Sigmoid colon (tissue), 7 donors: ENCODE measurements around the gene SPRTN. TPM values are rescaled to one million over a fixed set of nuclear protein-coding genes. Genes with fewer than 3 reads are reported as not detected.

Experiments
- DNase-seq: peaks from one replicate; pipeline ENCODE4 v3.0.0-alpha.2; 2019
- H3K27ac ChIP-seq, 4 donors: fragments of 200-600 bp; sonication (generic); one replicate each; pipeline ENCODE4 v1.5.1; 2016 to 2019; ENCODE audit warnings: mild to moderate bottlenecking in 1 of 4
- H3K27me3 ChIP-seq, 3 donors: fragments of 200-600 bp; sonication (generic); one replicate each; pipeline ENCODE4 v1.5.1; 2019; ENCODE audit warnings: mild to moderate bottlenecking in 1 of 3
- H3K36me3 ChIP-seq, 4 donors: fragments of 200-600 bp; sonication (generic); one replicate each; pipeline ENCODE4 v1.5.1; 2016 to 2019
- H3K4me1 ChIP-seq, 4 donors: fragments of 200-600 bp; sonication (generic); one replicate each; pipeline ENCODE4 v1.5.1; 2017 to 2019
- H3K4me3 ChIP-seq, 4 donors: fragments of 200-600 bp; sonication (generic); one replicate each; pipeline ENCODE4 v1.5.1; 2017 to 2019; ENCODE audit warnings: mild to moderate bottlenecking in 2 of 4, moderate library complexity in 1 of 4
- H3K9me3 ChIP-seq, 4 donors: fragments of 200-600 bp in 3 of 4; sonication (generic) in 3 of 4; one replicate each; pipeline versions ENCODE4 v1.5.1 to v1.6.1; 2013 to 2019
- EP300 ChIP-seq, 4 donors: sonication (generic); formaldehyde crosslinking; IDR thresholded peaks; one replicate each; pipeline ENCODE4 v1.6.1; 2017; ENCODE audit warnings: antibody characterized with exemption in 4 of 4
- POLR2A ChIP-seq, 2 donors: fragments of 450-650 bp; IDR thresholded peaks; one replicate each; pipeline ENCODE4 v1.6.1; 2016; ENCODE audit warnings: antibody characterized with exemption in 2 of 2, mild to moderate bottlenecking in 2 of 2, moderate library complexity in 2 of 2
- POLR2AphosphoS5 ChIP-seq, 4 donors: sonication (generic); formaldehyde crosslinking; IDR thresholded peaks; one replicate each; pipeline ENCODE4 v1.6.1; 2017; ENCODE audit warnings: antibody characterized with exemption in 4 of 4
- WGBS, 2 donors: extraction: QIAGEN DNeasy Blood & Tissue Kit; methylation state at CpG; one replicate each; pipeline ENCODE4 v1.1.7; 2013; 5-methylcytosine and 5-hydroxymethylcytosine counted together
- intact Hi-C: fragments of 100-400 bp; cut with DNase I; formaldehyde crosslinking; loops from one replicate; pipeline ENCODE4 v1.15.1; 2023
- polyA plus RNA-seq, 3 donors: library from polyadenylated mRNA; stranded (reverse); fragments of 200-250 nt; gene quantifications; one replicate each; pipeline ENCODE4 v1.2.3, GENCODE V29; 2013
- total RNA-seq, 4 donors: library from RNA; depleted of rRNA; stranded (reverse); fragments of >200 nt; gene quantifications; one replicate each; pipeline ENCODE4 v1.1.0, GENCODE V29; 2016
- TF ChIP-seq, protein P1 (sequence below), 4 experiments: fragments of 450-650 bp in 3 of 4; fragments of 200-600 bp in 1 of 4; IDR thresholded peaks; one replicate each; pipeline ENCODE4 v1.5.1; 2016 to 2019; ENCODE audit warnings: antibody characterized with exemption in 4 of 4, mild to moderate bottlenecking in 3 of 4, moderate library complexity in 2 of 4
- donor health status: healthy with polysubstance abuse.
- donor health status: Bipolar disorder and iron deficiency.
- donor health status: healthy.

The SPRTN gene
- total and polyA plus RNA-seq, 7 donors, result 5.2 to 16.1 (median 10.5) TPM

DNA sequence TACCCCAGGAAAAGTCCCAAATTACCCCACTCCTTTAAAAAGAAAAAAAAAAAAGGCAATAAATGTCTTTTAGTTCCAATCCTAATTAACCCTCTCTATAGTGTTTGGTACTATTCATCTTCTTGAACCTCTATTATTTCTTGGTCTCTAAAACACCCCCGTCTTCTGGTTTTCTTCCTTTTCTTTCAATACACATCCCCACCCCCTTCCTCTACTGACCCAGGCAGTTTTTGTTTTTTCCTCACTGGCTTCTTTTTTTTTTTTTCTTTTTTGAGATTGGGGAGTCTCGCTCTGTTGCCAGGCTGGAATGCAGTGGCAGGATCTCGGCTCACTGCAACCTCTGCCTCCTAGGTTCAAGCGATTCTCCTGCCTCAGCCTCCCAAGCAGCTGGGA lies 57.9 kb downstream of the SPRTN start:
- DNase-seq, result no peak
- Histone ChIP-seq H3K27ac (peak overlapping the region; percentile 64 to 78 (median 74)), H3K9me3 (no peaks in the 10 kb centered on the region), H3K4me3 (no peak overlapping the region), H3K4me1 (peaks cover 0 to 67% (median 44%) of the 10 kb centered on the region in 4 donors), H3K36me3 (no peaks in the 10 kb centered on the region), H3K27me3 (no peaks in the 10 kb centered on the region)
- WGBS, 2 donors, result 90 to 97% methylated on average over 4 of the region's 4 CpGs
- TF ChIP-seq EP300 (IDR thresholded peaks at IDR 0.05) (no peak), POLR2AphosphoS5 (IDR thresholded peaks at IDR 0.05) (no peak), POLR2A (IDR thresholded peaks at IDR 0.05) (no peak)
- TF ChIP-seq, protein P1, sequence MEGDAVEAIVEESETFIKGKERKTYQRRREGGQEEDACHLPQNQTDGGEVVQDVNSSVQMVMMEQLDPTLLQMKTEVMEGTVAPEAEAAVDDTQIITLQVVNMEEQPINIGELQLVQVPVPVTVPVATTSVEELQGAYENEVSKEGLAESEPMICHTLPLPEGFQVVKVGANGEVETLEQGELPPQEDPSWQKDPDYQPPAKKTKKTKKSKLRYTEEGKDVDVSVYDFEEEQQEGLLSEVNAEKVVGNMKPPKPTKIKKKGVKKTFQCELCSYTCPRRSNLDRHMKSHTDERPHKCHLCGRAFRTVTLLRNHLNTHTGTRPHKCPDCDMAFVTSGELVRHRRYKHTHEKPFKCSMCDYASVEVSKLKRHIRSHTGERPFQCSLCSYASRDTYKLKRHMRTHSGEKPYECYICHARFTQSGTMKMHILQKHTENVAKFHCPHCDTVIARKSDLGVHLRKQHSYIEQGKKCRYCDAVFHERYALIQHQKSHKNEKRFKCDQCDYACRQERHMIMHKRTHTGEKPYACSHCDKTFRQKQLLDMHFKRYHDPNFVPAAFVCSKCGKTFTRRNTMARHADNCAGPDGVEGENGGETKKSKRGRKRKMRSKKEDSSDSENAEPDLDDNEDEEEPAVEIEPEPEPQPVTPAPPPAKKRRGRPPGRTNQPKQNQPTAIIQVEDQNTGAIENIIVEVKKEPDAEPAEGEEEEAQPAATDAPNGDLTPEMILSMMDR (IDR thresholded peaks at IDR 0.05), result no peak
- intact Hi-C loops, result no loop called here

DNA sequence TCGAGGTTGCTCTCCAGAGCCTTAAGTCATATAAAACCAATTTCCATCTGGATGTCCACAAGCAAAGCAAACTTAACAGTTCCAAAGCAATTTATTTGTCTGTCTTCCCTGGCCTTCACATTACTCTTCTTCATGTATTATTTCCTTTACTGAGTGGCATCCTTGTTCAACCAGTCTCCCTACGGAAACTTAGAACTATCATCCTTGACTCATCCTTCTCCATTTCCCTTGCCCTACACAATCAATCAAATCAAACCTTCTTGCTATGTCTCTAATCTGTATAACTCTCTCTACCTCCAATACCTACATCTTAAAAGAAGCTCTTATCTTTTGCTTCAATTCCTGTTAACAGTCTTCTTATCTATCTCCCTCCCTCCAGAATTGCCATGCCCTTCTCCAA lies 58.5 kb downstream of the SPRTN start:
- intact Hi-C loops, result no loop called here
- H3K27me3 ChIP-seq, result no peaks in the 10 kb centered on the region
- WGBS, 2 donors, result 94 to 97% methylated on average over 2 of the region's 2 CpGs
- TF ChIP-seq EP300 (IDR thresholded peaks at IDR 0.05) (no peak), POLR2A (IDR thresholded peaks at IDR 0.05) (no peak), POLR2AphosphoS5 (IDR thresholded peaks at IDR 0.05) (no peak)
- TF ChIP-seq, protein P1 (IDR thresholded peaks at IDR 0.05), result no peak
- H3K4me3 ChIP-seq, result no peak overlapping the region
- peak overlapping the region in 3 of 4 donors; percentile 73 to 78 (median 75) for H3K27ac ChIP-seq
- no peaks in the 10 kb centered on the region for H3K9me3 ChIP-seq
- no peak for DNase-seq
- peaks cover 0 to 69% (median 44%) of the 10 kb centered on the region in 4 donors for H3K4me1 ChIP-seq
- no peaks in the 10 kb centered on the region for H3K36me3 ChIP-seq

DNA sequence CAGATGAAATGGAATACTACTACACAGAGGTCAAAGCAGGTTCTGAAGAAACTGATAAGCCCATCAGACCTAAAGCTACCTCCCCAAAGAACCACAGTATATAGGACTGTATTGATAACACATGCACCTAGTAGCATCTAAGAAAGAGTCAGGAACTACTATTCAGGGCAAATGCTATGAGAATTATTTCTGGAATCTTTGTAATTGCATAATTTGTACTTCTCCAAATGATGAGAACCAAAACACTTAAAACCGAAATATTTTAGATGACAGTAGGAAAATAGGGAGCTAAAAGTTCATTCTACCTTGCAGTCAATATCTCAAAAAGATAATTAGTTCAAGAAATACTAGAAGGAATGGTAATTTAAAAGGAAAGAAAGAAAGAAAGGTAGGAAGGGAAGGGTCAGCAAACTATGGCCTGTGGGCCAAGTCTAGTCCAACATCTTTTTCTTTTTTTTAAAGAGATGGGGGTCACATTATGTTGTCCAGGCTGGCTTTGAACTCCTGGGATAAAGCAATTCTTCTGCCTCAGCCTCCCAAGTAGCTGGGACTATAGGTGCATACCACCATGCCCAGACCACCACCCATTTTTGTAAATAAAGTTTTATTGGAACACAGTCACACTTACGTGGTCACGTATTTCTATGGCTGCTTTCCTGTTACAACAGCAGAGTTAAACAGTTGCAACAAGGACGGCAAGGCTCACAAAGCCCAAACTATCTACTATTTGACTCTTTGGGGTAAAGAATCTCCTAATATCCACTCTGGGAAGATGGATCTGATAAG lies 60.0 kb downstream of the SPRTN start:
- intact Hi-C loops, result no loop called here
- peaks cover 0 to 69% (median 42%) of the 10 kb centered on the region in 4 donors for H3K4me1 ChIP-seq
- peak overlapping the region in 1 of 4 donors; percentile 75 for H3K27ac ChIP-seq
- H3K9me3 ChIP-seq, result no peaks in the 10 kb centered on the region
- H3K36me3 ChIP-seq, result no peaks in the 10 kb centered on the region
- H3K4me3 ChIP-seq, result no peak overlapping the region
- no peak for TF ChIP-seq EP300 (IDR thresholded peaks at IDR 0.05)
- TF ChIP-seq, protein P1 (IDR thresholded peaks at IDR 0.05), result no peak
- no peak for TF ChIP-seq POLR2AphosphoS5 (IDR thresholded peaks at IDR 0.05)
- TF ChIP-seq POLR2A (IDR thresholded peaks at IDR 0.05), result no peak
- H3K27me3 ChIP-seq, result no peaks in the 10 kb centered on the region
- DNase-seq, result no peak
- 66 to 85% methylated on average over 4 of the region's 4 CpGs for WGBS, 2 donors

DNA sequence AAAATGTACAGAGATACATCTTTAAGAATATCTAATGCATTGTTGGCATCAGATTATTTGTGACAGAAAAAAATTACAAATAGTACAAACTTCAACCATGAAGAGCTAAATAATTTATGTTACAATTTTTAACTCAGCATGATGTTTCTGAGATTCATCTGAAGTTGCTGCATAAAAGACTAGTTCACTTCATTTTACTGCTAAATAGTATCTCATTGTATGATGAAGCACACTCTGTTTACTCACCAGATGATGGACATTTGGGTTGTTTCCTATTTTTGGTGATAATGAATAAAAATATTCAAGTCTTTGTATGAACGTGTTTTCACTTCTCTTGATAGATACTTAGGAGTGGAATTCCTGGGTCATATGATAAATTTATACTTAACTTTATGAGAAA lies 63.4 kb downstream of the SPRTN start:
- DNase-seq, result no peak
- H3K36me3 ChIP-seq, result no peaks in the 10 kb centered on the region
- TF ChIP-seq EP300 (IDR thresholded peaks at IDR 0.05), result no peak
- TF ChIP-seq POLR2AphosphoS5 (IDR thresholded peaks at IDR 0.05), result no peak
- H3K4me3 ChIP-seq, result no peak overlapping the region
- WGBS, 2 donors, result 46 to 55% methylated on average over 1 of the region's 1 CpG
- H3K9me3 ChIP-seq, result no peaks in the 10 kb centered on the region
- intact Hi-C loops, result no loop called here
- no peaks in the 10 kb centered on the region for H3K27me3 ChIP-seq
- H3K27ac ChIP-seq, result no peak overlapping the region
- H3K4me1 ChIP-seq, result peaks cover 0 to 61% (median 36%) of the 10 kb centered on the region in 4 donors

DNA sequence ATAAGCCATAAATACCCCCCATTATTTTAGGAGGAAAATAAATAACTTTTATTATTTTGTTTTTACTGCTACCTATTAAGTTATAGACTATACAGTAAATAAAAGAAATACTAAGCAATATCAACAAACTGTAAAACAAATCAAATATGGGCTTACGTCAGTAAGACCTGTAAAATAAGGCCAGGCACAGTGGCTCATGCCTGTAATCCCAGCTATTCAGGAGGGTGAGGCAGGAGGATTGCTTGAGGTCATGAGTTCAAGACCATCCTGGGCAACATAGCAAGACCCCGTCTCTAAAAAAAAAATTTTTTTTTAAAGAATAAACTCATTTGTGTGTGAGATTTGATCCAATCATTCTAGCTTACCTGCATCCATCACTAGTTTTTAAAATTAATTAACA lies 66.2 kb downstream of the SPRTN start:
- Histone ChIP-seq H3K9me3 (no peaks in the 10 kb centered on the region), H3K4me1 (peaks cover 0 to 66% (median 47%) of the 10 kb centered on the region in 4 donors), H3K4me3 (no peak overlapping the region), H3K27me3 (no peaks in the 10 kb centered on the region), H3K36me3 (no peaks in the 10 kb centered on the region), H3K27ac (no peak overlapping the region)
- intact Hi-C loops, result no loop called here
- TF ChIP-seq POLR2A (IDR thresholded peaks at IDR 0.05), result no peak
- DNase-seq, result no peak
- WGBS, 2 donors, result 71 to 92% methylated on average over 2 of the region's 2 CpGs

Other genes with a start within 250 kb of the SPRTN start
- gene TRIM67, start 176.2 kb upstream of the SPRTN start, total RNA-seq, result under 1 TPM in 3 of 4 donors, not detected in 1; under 0.01 to 0.36 (median 0.28) TPM
- under 1 TPM; under 0.01 to 0.09 (median under 0.01) TPM for gene TRIM67, start 176.2 kb upstream of the SPRTN start, polyA plus RNA-seq
- 10 to 100 TPM; 45.9 to 58.9 (median 50.5) TPM for gene GNPAT, start 97.1 kb upstream of the SPRTN start, total RNA-seq
- 10 to 100 TPM; 29.4 to 34.0 (median 29.9) TPM for gene GNPAT, start 97.1 kb upstream of the SPRTN start, polyA plus RNA-seq
- 10 to 100 TPM in 3 of 4 donors, 1 to 10 TPM in 1; 9.5 to 11.7 (median 11.3) TPM for gene EXOC8, start 441 bp upstream of the SPRTN start, total RNA-seq
- 1 to 10 TPM; 3.0 to 6.6 (median 3.9) TPM for gene EXOC8, start 441 bp upstream of the SPRTN start, polyA plus RNA-seq
- gene EGLN1, start 84.0 kb downstream of the SPRTN start, total RNA-seq, result 10 to 100 TPM; 37.8 to 51.7 (median 46.0) TPM
- gene EGLN1, start 84.0 kb downstream of the SPRTN start, polyA plus RNA-seq, result 10 to 100 TPM; 16.2 to 36.3 (median 18.0) TPM
- gene TSNAX, start 190.4 kb downstream of the SPRTN start, total RNA-seq, result 10 to 100 TPM; 22.4 to 37.5 (median 30.3) TPM
- 10 to 100 TPM; 17.7 to 29.6 (median 24.6) TPM for gene TSNAX, start 190.4 kb downstream of the SPRTN start, polyA plus RNA-seq